ENCODE data around the gene POLR3F.
A peak's percentile ranks its signal among the peaks of the same experiment; 100 is the strongest.
"Not testable (repeated sequence)": the region's sequence is repeated elsewhere in the genome, so short reads cannot be mapped to it uniquely, and the experiment has no call there.

The POLR3F gene

DNA sequence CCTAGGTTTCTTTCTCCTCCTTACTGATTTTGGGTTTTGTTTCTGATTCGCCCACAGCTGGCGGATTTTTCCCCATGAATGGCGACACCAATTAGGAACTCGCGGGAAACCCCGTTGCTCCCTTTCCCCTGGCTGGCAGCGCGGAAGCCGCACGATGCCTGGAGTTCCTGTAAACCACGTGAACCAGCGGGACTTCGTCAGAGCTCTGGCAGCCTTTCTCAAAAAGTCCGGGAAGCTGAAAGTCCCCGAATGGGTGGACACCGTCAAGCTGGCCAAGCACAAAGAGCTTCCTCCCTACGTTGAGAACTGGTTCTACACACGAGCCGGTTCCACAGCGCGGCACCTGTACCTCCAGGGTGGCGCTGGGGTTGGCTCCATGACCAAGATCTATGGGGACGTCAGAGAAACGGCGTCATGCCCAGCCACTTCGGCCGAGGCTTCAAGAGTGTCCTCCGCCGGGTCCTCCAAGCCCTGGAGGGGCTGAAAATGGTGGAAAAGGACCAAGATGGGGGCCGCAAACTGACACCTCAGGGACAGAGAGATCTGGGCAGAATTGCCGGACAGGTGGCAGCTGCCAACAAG lies 37.4 kb downstream of the POLR3F start:
- TF ChIP-seq, protein P1, sequence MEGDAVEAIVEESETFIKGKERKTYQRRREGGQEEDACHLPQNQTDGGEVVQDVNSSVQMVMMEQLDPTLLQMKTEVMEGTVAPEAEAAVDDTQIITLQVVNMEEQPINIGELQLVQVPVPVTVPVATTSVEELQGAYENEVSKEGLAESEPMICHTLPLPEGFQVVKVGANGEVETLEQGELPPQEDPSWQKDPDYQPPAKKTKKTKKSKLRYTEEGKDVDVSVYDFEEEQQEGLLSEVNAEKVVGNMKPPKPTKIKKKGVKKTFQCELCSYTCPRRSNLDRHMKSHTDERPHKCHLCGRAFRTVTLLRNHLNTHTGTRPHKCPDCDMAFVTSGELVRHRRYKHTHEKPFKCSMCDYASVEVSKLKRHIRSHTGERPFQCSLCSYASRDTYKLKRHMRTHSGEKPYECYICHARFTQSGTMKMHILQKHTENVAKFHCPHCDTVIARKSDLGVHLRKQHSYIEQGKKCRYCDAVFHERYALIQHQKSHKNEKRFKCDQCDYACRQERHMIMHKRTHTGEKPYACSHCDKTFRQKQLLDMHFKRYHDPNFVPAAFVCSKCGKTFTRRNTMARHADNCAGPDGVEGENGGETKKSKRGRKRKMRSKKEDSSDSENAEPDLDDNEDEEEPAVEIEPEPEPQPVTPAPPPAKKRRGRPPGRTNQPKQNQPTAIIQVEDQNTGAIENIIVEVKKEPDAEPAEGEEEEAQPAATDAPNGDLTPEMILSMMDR (conservative IDR thresholded peaks at IDR 0.05) = no peak
- TF ChIP-seq ZFX (IDR thresholded peaks at IDR 0.05) = no peak

DNA sequence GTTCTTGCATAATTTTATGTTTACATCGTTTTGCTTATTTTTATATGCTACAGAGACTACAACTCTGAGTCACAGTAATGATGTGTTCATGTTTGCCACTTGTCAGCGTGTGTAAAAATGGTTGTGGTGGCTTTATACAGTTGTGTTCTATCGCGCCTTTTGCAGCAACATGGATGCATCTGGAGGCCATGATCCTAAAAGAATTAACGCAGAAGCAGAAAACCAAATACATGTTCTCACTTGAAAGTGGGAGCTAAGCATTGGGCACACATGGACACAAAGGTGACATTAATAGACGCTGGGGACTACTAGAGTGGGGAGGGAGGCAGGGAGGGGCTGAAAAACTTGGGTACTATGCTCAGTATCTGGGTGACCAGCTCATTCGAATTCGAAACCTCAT lies 39.6 kb downstream of the POLR3F start:
- H3K27ac ChIP-seq = peak overlapping the region; percentile 81
- TF ChIP-seq, protein P1 (conservative IDR thresholded peaks at IDR 0.05) = no peak
- TF ChIP-seq ZFX (IDR thresholded peaks at IDR 0.05) = no peak

More for the DNA sequence above, 37.4 kb downstream of the POLR3F start:
- H3K27ac ChIP-seq = no peak overlapping the region

DNA sequence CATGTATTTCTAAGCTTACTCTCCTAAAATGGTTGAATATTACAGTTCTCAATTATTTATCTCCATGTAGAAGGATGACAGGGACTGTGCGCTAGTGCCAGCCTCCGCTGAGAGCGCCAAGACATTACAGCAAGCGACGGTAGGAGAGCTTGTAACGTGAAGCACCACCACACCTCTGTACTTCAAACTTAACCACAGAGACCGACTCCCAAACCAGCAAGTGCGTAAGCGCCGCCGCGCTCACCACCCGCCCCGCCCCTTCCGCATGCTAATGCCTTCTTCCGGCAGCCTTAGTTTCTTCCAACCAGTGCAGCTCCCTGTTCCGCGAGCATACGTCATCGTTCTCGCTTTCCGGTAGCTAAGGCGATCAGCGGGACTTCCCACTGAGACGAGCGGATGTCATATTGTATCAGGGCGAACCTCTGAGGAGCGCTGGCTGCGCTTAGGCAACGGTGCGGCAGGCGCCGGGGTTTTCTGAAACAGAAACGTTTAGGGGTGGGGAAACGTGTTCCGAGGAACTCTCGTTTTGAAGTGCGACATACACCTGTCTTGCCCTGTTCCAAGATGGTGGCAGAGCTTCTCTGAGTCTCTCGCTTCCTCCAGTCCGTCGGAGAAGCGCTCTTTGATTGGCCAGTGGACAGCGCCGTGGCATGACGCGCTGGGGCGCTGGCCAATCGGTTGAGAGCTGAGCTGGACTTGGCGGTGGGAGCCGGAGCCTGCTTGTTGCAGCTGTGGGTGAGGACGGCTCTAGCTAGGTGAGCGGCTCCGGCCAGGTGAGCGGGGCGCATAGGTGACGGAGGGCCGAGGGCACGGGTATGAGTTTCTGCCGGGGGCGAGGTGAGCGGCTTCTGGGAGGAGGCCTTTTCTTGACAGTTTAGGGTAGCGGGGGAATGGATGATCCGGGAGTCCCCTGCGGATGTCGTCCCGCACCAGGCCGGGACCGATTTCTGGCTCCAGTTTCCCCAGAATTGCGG lies 40.3 kb downstream of the POLR3F start, which contains the start of gene SEC23B:
TSS of gene SEC23B (plus strand) at position 723 of the 974 bp plus-strand sequence. CDS start 2,896 bp downstream, outside the sequence.
- peak within 1 kb of the TSS; percentile 81 for H3K27ac ChIP-seq
- TF ChIP-seq, protein P1 (conservative IDR thresholded peaks at IDR 0.05) = no peak
- peak; percentile 56 for TF ChIP-seq ZFX (IDR thresholded peaks at IDR 0.05)

DNA sequence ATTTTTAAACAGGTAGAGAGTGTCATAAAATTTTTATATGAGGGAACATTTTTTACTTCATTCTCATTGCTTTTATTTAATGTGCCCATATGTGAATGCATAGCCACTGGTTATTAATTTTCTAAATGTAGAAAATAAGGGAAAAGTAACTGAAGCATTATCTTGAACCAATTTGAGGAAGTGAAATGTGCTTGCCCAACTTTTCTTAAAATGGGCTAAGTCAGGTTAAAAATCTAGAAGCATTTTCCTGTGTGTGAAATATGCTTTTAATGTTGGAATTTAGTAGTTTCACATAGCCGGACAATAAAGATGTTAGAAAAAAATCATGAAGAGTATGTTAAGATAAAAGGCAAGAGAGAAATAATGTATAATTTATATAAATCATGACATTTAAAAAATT lies 44.4 kb downstream of the POLR3F start:
- no peak overlapping the region for H3K27ac ChIP-seq
- TF ChIP-seq, protein P1 (conservative IDR thresholded peaks at IDR 0.05) = no peak
- no peak for TF ChIP-seq ZFX (IDR thresholded peaks at IDR 0.05)

DNA sequence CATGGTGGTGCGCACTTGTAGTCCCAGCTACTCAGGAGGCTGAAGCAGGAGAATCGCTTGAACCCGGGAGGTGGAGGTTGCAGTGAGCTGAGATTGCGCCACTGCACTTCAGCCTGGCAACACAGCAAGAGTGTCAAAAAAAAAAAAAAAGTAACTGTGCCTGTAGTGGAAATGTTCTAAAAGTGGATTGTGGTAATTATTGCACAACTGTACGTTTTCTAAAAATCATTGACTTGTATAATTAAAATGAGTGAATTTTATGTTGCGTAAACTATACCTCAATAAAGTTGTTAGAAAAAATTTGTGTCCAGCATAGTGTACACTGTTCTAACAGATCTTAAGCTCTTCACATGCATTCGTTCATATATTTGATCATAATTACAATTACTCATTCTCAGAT lies 46.0 kb downstream of the POLR3F start:
- H3K27ac ChIP-seq = no peak overlapping the region
- TF ChIP-seq, protein P1 (conservative IDR thresholded peaks at IDR 0.05) = no peak
- no peak for TF ChIP-seq ZFX (IDR thresholded peaks at IDR 0.05)

DNA sequence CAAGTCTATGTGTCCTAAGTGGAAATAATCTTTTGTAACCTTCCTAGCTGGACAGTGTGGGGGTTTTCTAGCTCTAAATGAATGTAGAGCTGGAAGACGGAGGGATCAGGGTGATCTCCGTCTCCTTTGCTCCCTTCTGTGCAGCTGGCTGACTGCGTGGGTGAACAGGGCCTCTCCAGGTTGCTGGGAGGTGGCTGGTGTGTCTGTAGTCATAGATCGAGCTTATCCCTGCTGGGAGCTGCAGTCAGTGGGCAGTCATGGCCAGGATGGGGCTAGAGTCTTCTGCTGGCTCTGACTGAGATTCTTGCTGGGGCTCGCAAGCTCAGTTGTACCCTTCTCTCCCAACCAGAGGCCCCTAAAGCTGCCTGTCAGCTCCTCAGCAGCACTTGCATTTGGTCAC lies 46.9 kb downstream of the POLR3F start:
- TF ChIP-seq, protein P1 (conservative IDR thresholded peaks at IDR 0.05) = no peak
- no peak for TF ChIP-seq ZFX (IDR thresholded peaks at IDR 0.05)
- H3K27ac ChIP-seq = no peak overlapping the region

DNA sequence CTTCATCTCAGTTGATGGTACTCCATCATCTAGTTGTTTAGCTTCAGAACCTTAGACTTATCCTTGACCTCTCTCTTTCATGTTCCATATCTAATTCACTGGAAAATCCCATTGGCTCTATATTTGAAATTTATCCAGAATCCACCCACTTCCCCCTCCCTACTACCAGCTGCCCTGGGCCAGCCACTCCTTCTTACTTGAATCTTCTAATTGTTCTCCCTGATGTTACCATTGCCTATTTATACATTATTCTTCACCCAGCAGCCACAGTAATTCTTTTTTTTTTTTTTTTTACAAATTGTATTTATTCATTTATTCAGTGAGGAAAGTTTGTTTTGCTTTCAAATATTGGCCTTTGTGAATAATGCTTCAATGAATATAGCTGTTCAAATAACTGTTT lies 48.8 kb downstream of the POLR3F start:
- no peak overlapping the region for H3K27ac ChIP-seq
- TF ChIP-seq ZFX (IDR thresholded peaks at IDR 0.05) = no peak

DNA sequence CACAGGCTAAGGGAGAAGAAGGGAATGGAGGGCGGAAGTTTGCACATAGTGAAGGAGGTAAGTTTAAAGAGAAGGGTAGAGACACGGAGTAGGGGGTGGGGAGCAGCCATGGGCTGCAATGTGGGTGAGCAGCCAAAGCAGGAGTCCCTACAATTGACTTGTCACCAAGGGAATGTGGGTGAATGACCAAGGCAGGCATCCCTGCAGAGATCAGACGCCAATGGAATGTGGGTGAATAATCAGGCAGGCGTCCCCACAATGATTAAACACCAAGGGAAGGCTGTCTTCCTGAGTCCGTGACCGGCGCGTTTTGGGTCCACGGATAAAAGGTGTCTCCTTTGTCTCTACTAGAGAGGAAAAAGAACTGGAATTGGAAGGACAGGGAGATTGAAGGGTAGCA lies 54.9 kb downstream of the POLR3F start:
- H3K27ac ChIP-seq = not testable (repeated sequence)

Data from C4-2B (cell line).